Ishikawa (cell line): ENCODE measurements around the gene CNNM4.

Experiments used
- CEBPB ChIP-seq: IDR thresholded peaks from 2 replicates; pipeline ENCODE4 v1.6.1; 2012
- CREB1 ChIP-seq: IDR thresholded peaks from 2 replicates; pipeline ENCODE4 v1.6.1; 2012; ENCODE audit warnings: low read depth
- EGR1 ChIP-seq: IDR thresholded peaks from 2 replicates; pipeline ENCODE4 v1.6.1; 2012
- EP300 ChIP-seq: IDR thresholded peaks from 2 replicates; pipeline ENCODE4 v1.6.1; 2012; ENCODE audit warnings: borderline replicate concordance
- FOXM1 ChIP-seq: IDR thresholded peaks from 2 replicates; pipeline ENCODE4 v1.6.1; 2012; ENCODE audit warnings: low read depth, borderline replicate concordance
- NFIC ChIP-seq: IDR thresholded peaks from 2 replicates; pipeline ENCODE4 v1.6.1; 2012
- RAD21 ChIP-seq: IDR thresholded peaks from 2 replicates; pipeline ENCODE4 v1.6.1; 2012; ENCODE audit warnings: low read depth
- TAF1 ChIP-seq: IDR thresholded peaks from 2 replicates; pipeline ENCODE4 v1.6.1; 2012; ENCODE audit warnings: low read depth, mild to moderate bottlenecking
- TCF12 ChIP-seq: IDR thresholded peaks from 2 replicates; pipeline ENCODE4 v1.6.1; 2012; ENCODE audit warnings: low read depth
- TEAD4 ChIP-seq: IDR thresholded peaks from 2 replicates; pipeline ENCODE4 v1.6.1; 2012
- YY1 ChIP-seq: IDR thresholded peaks from 2 replicates; pipeline ENCODE4 v1.6.1; 2012; ENCODE audit warnings: low read depth
- ZBTB7A ChIP-seq: IDR thresholded peaks from 2 replicates; pipeline ENCODE4 v1.6.1; 2012; ENCODE audit warnings: low read depth
- TF ChIP-seq, protein P1 (sequence below): IDR thresholded peaks from 2 replicates; pipeline ENCODE4 v1.6.1; 2012; ENCODE audit warnings: low read depth, mild to moderate bottlenecking
- TF ChIP-seq, protein P2 (sequence below): IDR thresholded peaks from 2 replicates; pipeline ENCODE4 v1.6.1; 2012
- TF ChIP-seq, protein P3 (sequence below): IDR thresholded peaks from 2 replicates; pipeline ENCODE4 v1.6.1; 2012

CNNM4 gene

DNA sequence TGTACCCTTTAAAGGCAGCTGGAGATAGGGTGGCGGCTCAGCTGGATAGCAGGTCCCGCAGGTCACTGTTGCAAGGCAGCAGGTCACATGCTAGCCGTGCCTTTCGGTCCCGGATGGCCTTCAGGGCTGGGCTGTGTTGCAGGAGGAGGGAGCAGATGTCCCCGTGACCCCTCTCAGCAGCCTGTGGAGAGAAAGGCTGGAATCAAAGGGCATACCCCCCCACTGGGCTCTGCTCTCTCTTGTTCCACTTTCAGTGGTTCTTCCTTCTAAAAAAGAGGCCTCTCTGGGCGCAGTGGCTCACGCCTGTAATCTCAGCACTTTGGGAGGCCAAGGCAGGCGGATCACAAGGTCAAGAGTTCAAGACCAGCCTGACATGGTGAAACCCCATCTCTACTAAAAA is 87.6 kb downstream of the CNNM4 start:
- TF ChIP-seq YY1 (no peak), CEBPB (no peak), TCF12 (no peak), FOXM1 (no peak), EP300 (no peak), CREB1 (no peak), EGR1 (no peak), RAD21 (no peak), TEAD4 (no peak), TAF1 (no peak), NFIC (no peak), ZBTB7A (no peak)
- TF ChIP-seq, protein P1, sequence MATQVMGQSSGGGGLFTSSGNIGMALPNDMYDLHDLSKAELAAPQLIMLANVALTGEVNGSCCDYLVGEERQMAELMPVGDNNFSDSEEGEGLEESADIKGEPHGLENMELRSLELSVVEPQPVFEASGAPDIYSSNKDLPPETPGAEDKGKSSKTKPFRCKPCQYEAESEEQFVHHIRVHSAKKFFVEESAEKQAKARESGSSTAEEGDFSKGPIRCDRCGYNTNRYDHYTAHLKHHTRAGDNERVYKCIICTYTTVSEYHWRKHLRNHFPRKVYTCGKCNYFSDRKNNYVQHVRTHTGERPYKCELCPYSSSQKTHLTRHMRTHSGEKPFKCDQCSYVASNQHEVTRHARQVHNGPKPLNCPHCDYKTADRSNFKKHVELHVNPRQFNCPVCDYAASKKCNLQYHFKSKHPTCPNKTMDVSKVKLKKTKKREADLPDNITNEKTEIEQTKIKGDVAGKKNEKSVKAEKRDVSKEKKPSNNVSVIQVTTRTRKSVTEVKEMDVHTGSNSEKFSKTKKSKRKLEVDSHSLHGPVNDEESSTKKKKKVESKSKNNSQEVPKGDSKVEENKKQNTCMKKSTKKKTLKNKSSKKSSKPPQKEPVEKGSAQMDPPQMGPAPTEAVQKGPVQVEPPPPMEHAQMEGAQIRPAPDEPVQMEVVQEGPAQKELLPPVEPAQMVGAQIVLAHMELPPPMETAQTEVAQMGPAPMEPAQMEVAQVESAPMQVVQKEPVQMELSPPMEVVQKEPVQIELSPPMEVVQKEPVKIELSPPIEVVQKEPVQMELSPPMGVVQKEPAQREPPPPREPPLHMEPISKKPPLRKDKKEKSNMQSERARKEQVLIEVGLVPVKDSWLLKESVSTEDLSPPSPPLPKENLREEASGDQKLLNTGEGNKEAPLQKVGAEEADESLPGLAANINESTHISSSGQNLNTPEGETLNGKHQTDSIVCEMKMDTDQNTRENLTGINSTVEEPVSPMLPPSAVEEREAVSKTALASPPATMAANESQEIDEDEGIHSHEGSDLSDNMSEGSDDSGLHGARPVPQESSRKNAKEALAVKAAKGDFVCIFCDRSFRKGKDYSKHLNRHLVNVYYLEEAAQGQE: no peak
- TF ChIP-seq, protein P2, sequence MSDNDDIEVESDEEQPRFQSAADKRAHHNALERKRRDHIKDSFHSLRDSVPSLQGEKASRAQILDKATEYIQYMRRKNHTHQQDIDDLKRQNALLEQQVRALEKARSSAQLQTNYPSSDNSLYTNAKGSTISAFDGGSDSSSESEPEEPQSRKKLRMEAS: no peak
- TF ChIP-seq, protein P3, sequence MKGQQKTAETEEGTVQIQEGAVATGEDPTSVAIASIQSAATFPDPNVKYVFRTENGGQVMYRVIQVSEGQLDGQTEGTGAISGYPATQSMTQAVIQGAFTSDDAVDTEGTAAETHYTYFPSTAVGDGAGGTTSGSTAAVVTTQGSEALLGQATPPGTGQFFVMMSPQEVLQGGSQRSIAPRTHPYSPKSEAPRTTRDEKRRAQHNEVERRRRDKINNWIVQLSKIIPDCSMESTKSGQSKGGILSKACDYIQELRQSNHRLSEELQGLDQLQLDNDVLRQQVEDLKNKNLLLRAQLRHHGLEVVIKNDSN: no peak

- no peak for TF ChIP-seq YY1
- TF ChIP-seq EP300: no peak
- no peak for TF ChIP-seq FOXM1
- TF ChIP-seq, protein P3: no peak
- TF ChIP-seq CREB1: no peak
- TF ChIP-seq NFIC: no peak
- no peak for TF ChIP-seq EGR1
These were observed 92.0 kb downstream of the CNNM4 start for GRCh38 chr2:96852667-96853066.

DNA sequence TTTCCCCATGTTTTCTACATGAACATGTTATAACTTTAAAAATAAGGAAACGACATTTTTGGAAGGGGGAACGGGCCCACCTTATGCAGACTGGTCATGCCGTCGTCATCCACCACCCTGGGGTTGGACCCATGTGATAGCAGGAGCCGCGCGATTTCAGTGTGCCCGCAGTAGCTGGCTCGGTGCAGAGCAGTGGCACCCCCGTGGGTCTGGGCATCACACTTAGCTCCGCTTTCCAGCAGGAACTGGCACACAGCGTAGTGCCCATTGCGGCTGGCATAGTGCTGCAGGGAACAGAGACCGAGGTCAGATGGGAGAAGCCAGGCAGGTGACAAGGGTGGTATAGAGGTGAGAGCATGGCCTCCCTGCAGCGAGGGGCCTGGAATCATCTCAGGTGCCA is 92.6 kb downstream of the CNNM4 start:
- TF ChIP-seq NFIC: no peak
- TF ChIP-seq ZBTB7A: no peak
- TF ChIP-seq CEBPB: no peak
- no peak for TF ChIP-seq EP300
- TF ChIP-seq CREB1: no peak
- TF ChIP-seq, protein P1: no peak
- no peak for TF ChIP-seq FOXM1
- no peak for TF ChIP-seq YY1
- no peak for TF ChIP-seq RAD21
- TF ChIP-seq TEAD4: no peak
- no peak for TF ChIP-seq TCF12
- TF ChIP-seq, protein P3: no peak
- TF ChIP-seq TAF1: no peak
- no peak for TF ChIP-seq EGR1
- TF ChIP-seq, protein P2: no peak

- TF ChIP-seq, protein P2: peak; percentile 64; the same call in 1 of the 2 replicates
- TF ChIP-seq TEAD4: no peak
These were observed 96.3 kb downstream of the CNNM4 start for GRCh38 chr2:96856776-96857666.

DNA sequence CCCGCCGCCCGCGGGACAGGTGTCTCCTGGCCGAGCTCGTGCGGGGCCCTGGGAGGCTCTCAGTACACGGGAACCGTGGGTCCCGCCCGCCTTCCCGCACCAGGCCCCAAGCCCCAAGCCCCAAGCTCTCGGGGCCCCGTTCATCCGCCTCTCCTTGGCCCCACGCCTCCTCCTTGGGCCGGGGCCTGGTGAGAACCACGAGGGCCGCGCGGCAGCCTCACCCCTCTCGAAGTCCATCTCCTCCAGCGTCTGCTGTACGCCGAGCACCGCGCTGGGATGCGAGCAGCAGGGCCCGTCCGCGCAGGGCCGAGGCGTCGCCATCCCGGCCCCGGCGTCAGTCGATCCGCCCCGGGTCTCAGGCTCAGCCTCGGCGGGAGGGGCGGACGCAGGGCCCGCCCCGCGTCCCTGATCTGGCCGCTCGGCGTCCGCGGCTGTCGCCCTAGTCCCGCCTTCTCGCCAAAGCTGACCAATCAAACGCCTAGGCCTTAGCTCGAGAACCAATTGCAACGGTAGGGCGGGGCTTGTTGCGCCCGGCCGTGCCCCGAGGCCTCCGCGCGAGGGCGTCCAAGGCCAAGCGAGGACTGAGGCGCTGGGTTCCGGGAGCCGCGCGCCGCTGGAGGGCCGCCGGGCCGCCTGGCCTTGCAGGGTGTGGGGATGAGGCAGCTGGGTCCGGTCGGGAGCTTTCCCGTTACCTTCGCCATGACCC is 97.1 kb downstream of the CNNM4 start, which contains the start of gene ANKRD39:
ANKRD39 (minus strand) TSS at position 350 of the 706 bp plus-strand sequence; CDS start at position 321, 29 bp downstream.
- TF ChIP-seq, protein P2: peak; percentile 19
- TF ChIP-seq TEAD4: no peak
- TF ChIP-seq, protein P3: no peak
- TF ChIP-seq, protein P1: no peak
- peak; percentile 90 for TF ChIP-seq RAD21
- no peak for TF ChIP-seq CEBPB
- TF ChIP-seq YY1: peak; percentile 82
- TF ChIP-seq FOXM1: no peak
- TF ChIP-seq CREB1: no peak
- TF ChIP-seq TCF12: no peak; the same call in 1 of the 2 replicates
- no peak for TF ChIP-seq NFIC
- peak; percentile 48 for TF ChIP-seq TAF1
- no peak for TF ChIP-seq EGR1
- TF ChIP-seq ZBTB7A: no peak
- TF ChIP-seq EP300: peak; percentile 10; the same call in 1 of the 2 replicates
